HG03521 (cell line): Measurements from ENCODE around the gene FHDC1.

Experiments used
- ATAC-seq: cut with Tn5 transposase; IDR thresholded peaks from one replicate; pipeline ENCODE4 v1.9.1; 2021; ENCODE audit warnings: mild to moderate bottlenecking, moderate library complexity; ENCODE audit not compliant: unreplicated experiment

FHDC1 gene

GRCh38 chr4:152929888-152930287 lies 6.2 kb upstream of the FHDC1 start:
- ATAC-seq = no peak

- ATAC-seq = no peak
These were observed 980 bp upstream of the FHDC1 start for GRCh38 chr4:152935143-152935542.

GRCh38 chr4:152936446-152937335 lies 568 bp downstream of the FHDC1 start:
- no peak for ATAC-seq

GRCh38 chr4:152937336-152938236 lies 1.5 kb downstream of the FHDC1 start:
- ATAC-seq = peak; percentile 34

DNA sequence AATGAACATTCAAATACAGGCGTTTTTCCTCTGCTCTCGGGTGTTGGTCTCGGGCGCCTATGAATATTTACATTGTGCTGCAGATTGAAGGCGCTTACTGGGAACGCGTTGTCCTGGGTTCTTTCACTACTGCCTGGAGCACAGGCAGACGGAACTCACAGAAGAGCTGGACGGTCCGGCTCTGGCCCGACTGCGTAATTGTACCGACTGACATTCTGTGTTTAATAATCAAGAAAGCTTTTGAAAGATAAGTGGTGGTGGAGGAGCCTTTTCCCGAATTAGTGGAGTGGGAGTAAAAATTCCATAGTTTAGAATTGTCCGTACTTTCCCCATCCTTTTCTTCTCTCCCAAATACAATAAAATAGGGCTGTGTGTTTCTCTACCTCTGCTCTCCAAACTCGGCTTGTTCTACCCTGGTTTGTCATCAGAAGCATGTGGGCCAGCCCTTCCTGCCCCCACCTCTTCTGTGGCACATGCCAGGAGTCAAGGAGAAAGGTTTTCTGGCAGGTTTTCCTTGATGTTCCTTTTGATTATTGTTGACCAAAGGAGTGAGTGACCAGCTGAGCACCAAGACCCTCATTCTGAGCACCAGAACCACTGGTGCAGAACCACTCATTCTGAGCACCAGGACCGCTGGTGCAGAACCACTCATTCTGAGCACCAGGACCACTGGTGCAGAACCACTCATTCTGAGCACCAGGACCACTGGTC lies 2.3 kb downstream of the FHDC1 start:
- ATAC-seq = no peak

DNA sequence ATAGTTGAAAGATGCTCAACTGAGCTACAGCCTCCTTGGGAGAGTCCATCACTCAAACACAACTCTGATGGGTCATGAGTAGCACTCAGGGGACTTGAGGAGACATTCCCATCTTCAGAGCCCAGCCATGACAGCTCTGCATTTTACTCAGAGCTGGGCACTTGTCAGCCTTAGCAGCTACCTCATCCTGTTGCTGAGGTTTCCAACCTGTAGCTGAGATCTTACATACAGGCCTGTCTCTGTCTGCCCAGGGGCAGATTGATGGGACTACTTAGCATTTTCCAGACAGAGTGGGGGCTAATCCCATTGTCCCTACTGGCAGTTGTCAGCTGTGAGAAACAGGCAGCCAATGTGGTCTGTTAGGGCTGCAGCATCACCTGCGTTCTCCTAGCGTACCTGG lies 3.5 kb downstream of the FHDC1 start:
- ATAC-seq = no peak

GRCh38 chr4:152940461-152940860 lies 4.3 kb downstream of the FHDC1 start:
- ATAC-seq = no peak

- ATAC-seq = no peak
These were observed 5.3 kb downstream of the FHDC1 start for GRCh38 chr4:152941411-152941810.

GRCh38 chr4:152942346-152942745 lies 6.2 kb downstream of the FHDC1 start:
- ATAC-seq = no peak

GRCh38 chr4:152943672-152944071 lies 7.5 kb downstream of the FHDC1 start:
- ATAC-seq = no peak

GRCh38 chr4:152944666-152945320 lies 8.7 kb downstream of the FHDC1 start:
- ATAC-seq = no peak

GRCh38 chr4:152945639-152946038 lies 9.5 kb downstream of the FHDC1 start:
- ATAC-seq = no peak

DNA sequence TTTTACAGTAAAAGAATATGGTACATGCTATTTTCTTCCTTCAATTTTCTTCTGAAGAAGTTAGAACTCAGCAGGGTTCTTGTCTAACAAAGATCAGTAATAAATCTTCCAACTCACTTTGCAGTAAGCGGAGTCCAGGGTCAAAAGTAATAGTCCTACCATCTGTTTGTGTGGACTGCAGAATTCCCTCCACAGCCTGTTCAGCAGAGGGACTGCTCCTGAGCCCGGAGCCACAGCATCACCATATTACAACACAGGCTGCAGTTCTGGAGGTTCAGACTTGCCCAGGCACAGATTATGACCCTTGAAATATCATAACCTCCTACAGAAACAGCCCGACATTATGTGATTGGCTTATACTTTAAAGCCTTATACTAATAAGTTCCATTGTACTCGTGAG lies 10.3 kb downstream of the FHDC1 start:
- no peak for ATAC-seq

- no peak for ATAC-seq
These were observed 11.2 kb downstream of the FHDC1 start for GRCh38 chr4:152947311-152947710.

DNA sequence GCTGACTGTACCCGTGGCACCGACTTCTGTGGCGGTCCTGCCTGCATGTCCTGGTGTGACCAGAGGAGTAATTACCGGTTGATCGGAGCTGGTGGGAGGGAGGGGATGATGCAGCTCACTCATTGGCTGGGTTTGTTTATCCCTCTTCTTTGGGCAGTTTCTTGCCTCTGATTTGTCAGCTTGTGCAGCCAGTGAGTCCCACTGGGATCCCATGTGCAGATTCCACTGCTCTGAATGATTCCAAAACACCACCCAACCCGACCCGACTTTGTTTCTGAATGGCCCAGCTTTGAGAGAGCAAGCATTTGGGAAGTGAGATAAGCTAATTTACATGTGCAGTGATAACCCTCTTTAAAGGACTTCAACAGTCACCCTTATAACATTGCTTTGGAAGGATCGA lies 13.8 kb downstream of the FHDC1 start:
- ATAC-seq = no peak

GRCh38 chr4:152950402-152951274 lies 14.5 kb downstream of the FHDC1 start:
- no peak for ATAC-seq

GRCh38 chr4:152951348-152951747 lies 15.2 kb downstream of the FHDC1 start:
- no peak for ATAC-seq

DNA sequence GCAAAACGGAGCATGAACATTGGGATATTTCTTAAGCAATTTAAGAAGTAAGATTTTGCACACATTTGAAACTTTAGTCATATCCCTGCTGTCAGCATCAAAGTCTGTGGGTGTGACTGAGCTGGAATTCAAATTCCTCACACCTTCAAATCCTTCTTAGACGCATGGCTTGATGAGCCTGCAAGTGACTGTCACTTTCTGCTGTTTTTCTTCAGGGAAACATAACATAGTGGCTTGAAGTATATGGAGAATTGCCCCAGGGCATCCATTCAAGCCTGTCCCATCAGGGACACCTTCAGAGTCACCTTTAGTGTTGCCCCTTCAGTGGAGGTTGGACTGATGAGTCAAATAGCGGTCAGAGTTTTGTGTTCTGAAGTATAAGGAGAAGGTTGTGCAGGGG lies 17.4 kb downstream of the FHDC1 start:
- ATAC-seq = no peak

GRCh38 chr4:152954741-152955140 lies 18.6 kb downstream of the FHDC1 start:
- ATAC-seq = no peak

DNA sequence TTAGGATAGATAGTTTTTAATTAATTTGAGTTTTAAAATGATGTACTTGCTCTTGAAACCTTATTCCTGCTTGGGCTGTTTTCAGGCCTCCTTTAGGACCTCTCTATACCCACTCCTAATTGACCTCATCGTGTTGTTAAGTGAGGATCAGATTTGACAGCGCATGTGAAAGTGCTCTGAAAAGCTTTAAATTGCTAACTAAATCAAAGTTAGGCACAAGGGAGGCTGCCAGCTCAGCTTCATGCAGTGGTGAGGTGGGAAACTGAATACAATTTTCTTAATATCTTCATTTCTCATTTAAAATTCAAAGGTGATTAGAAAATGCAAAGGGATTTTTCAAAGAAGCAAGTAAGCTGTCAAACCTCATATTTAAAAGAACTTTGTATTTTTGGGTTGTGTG lies 20.0 kb downstream of the FHDC1 start:
- no peak for ATAC-seq
